GM23248 (cell line): ENCODE measurements around the gene SPCS3. TPM values are rescaled to one million over a fixed set of nuclear protein-coding genes. Genes with fewer than 3 reads are reported as not detected.
A peak's percentile ranks its signal among the peaks of the same experiment; 100 is the strongest.
"Not testable (repeated sequence)": the region's sequence is repeated elsewhere in the genome, so short reads cannot be mapped to it uniquely, and the experiment has no call there.

ENCODE experiments used
- DNase-seq: peaks from one replicate; pipeline ENCODE4 v3.0.0-alpha.2; 2015
- H2AFZ ChIP-seq: fragments of 200-600 bp; sonication (generic); 2 replicates; pipeline ENCODE4 v1.6.1; 2016; ENCODE audit warnings: antibody characterized with exemption
- H3F3A ChIP-seq: fragments of 200-600 bp; sonication (generic); 2 replicates; pipeline ENCODE4 v1.6.1; 2016; ENCODE audit warnings: mild to moderate bottlenecking, antibody characterized with exemption, mixed run types; ENCODE audit not compliant: insufficient read depth
- H3K27ac ChIP-seq: fragments of 200-600 bp; sonication (generic); 2 replicates; pipeline ENCODE4 v1.5.1; 2016; ENCODE audit warnings: mild to moderate bottlenecking
- H3K27me3 ChIP-seq: fragments of 200-600 bp; sonication (generic); replicated peaks from 2 replicates; pipeline ENCODE4 v1.6.1; 2016; ENCODE audit warnings: mild to moderate bottlenecking; ENCODE audit not compliant: insufficient read depth
- H3K36me3 ChIP-seq: fragments of 200-600 bp; sonication (generic); 2 replicates; pipeline ENCODE4 v1.6.1; 2016; ENCODE audit warnings: low read depth, mild to moderate bottlenecking
- H3K4me1 ChIP-seq: fragments of 200-600 bp; sonication (generic); 2 replicates; pipeline ENCODE4 v1.6.1; 2016; ENCODE audit warnings: mild to moderate bottlenecking; ENCODE audit not compliant: insufficient read depth
- H3K4me2 ChIP-seq: fragments of 200-600 bp; sonication (generic); one replicate; pipeline ENCODE4 v1.6.1; 2016; ENCODE audit warnings: mild to moderate bottlenecking; ENCODE audit not compliant: unreplicated experiment
- H3K4me3 ChIP-seq: fragments of 200-600 bp; sonication (generic); 2 replicates; pipeline ENCODE4 v1.5.1; 2016; ENCODE audit warnings: mild to moderate bottlenecking
- H3K79me2 ChIP-seq: fragments of 200-600 bp; sonication (generic); 2 replicates; pipeline ENCODE4 v1.6.1; 2016; ENCODE audit warnings: mild to moderate bottlenecking; ENCODE audit not compliant: insufficient read depth
- H3K9ac ChIP-seq: fragments of 200-600 bp; sonication (generic); 2 replicates; pipeline ENCODE4 v1.6.1; 2016; ENCODE audit warnings: mild to moderate bottlenecking
- H3K9me2 ChIP-seq: fragments of 200-600 bp; sonication (generic); 2 replicates; pipeline ENCODE4 v1.6.1; 2016; ENCODE audit warnings: mixed run types, mild to moderate bottlenecking, moderate library complexity; ENCODE audit not compliant: insufficient read depth
- H3K9me3 ChIP-seq: fragments of 200-600 bp; sonication (generic); one replicate; pipeline ENCODE4 v1.6.1; 2017; ENCODE audit warnings: low read depth
- H4K20me1 ChIP-seq: fragments of 200-600 bp; sonication (generic); 2 replicates; pipeline ENCODE4 v1.6.0; 2016; ENCODE audit not compliant: insufficient read depth
- EZH2 ChIP-seq: fragments of 200-600 bp; sonication (generic); IDR thresholded peaks from 2 replicates; pipeline ENCODE4 v1.6.1; 2018; ENCODE audit warnings: antibody characterized with exemption, mild to moderate bottlenecking; ENCODE audit not compliant: insufficient read depth, poor library complexity, severe bottlenecking
- EZH2phosphoT487 ChIP-seq: fragments of 200-600 bp; sonication (generic); IDR thresholded peaks from 2 replicates; pipeline ENCODE4 v1.6.1; 2018; ENCODE audit warnings: antibody characterized with exemption, moderate library complexity, mild to moderate bottlenecking, low read depth; ENCODE audit not compliant: insufficient read depth
- WGBS, 2 experiments: methylation state at CpG; one replicate each; pipeline ENCODE4 v1.1.6; 2015 to 2017; ENCODE audit warnings: low lambda C conversion rate in 2 of 2, low coverage in 1 of 2; ENCODE audit errors: missing lambda C conversion rate in 2 of 2; 5-methylcytosine and 5-hydroxymethylcytosine counted together
- in situ Hi-C: fragments of 300-500 bp; cut with MboI; formaldehyde crosslinking; loops from 2 replicates; pipeline ENCODE4 v1.15.0; 2020
- polyA plus RNA-seq: library from polyadenylated mRNA; unstranded; fragments of >200 nt; fragmentation: Nextera tagmentation; extraction: Ambion mirVana; gene quantifications from 2 replicates; pipeline ENCODE4 v1.2.1, GENCODE V29; 2016
- total RNA-seq: library from RNA; depleted of rRNA; stranded (reverse); fragments of >200 nt; shearing (Covaris generic); gene quantifications from 2 replicates; pipeline ENCODE4 v1.2.3, GENCODE V29; 2014

The SPCS3 gene
- total and polyA plus RNA-seq, 2 experiments from 2014 or later: 84.4 to 108 TPM

DNA sequence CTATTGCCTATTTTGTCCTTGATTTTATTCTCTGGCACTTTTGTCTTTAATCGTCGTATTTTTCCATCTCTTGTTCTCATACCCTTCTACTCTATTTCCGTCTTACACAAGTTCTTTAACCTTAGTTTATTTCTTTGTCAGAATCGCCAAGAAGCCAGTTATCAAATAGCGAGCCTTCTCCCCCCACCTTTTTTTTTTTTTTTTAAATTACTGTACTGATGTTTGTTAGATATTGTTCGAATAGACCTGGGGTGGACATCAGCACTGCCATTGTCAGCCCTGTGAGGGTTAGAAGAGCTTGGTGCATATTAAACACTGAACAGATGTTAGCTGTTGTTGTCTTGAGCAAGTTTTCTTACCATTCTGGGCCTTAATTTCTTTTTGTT, 1.2 kb downstream of the SPCS3 start:
- H3K4me1 ChIP-seq: peaks cover 36% of the 10 kb centered on the region
- H3F3A ChIP-seq: peaks cover 21% of the 10 kb centered on the region
- peak overlapping the region; percentile 96 for H3K4me2 ChIP-seq
- H4K20me1 ChIP-seq: no peaks in the 10 kb centered on the region
- H3K4me3 ChIP-seq: peak overlapping the region; percentile 92
- peak overlapping the region; percentile 94 for H3K9ac ChIP-seq
- 0% methylated on average over 6 of the region's 6 CpGs for WGBS, 2 experiments
- H3K9me3 ChIP-seq: no peaks in the 10 kb centered on the region
- peak; percentile 40 for DNase-seq
- H3K36me3 ChIP-seq: 0 out of 2 replicates have a peak, but pooled peaks cover 4% of the 10 kb centered on the region
- H3K79me2 ChIP-seq: peaks cover 64% of the 10 kb centered on the region
- in situ Hi-C loops: no loop called here
- no peaks in the 10 kb centered on the region for H3K27me3 ChIP-seq
- peak overlapping the region; percentile 94 for H3K27ac ChIP-seq
- TF ChIP-seq EZH2phosphoT487: no peak
- no peak for TF ChIP-seq EZH2
- H2AFZ ChIP-seq: peak overlapping the region; percentile 77
- no peaks in the 10 kb centered on the region for H3K9me2 ChIP-seq

DNA sequence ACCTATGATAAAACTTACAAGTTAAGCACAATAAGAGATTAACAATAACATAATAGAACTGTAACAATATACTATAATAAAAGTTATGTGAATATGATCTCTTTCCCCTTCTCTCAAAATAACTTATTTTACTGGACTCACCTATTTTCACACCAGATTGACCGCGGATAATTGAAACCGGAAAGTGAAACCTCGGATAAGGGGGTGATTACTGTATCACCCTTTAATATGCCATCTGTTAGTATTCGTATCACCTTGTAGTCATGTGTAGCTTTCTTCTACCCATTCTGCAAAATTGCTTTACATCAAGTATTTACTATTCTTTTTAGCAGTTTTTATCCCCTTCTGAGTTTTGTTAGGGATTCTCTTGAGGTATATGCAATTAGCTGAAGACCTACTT, 1.8 kb downstream of the SPCS3 start:
- Histone ChIP-seq H3K9me2 (no peaks in the 10 kb centered on the region), H3K4me2 (peak overlapping the region; percentile 96), H4K20me1 (no peaks in the 10 kb centered on the region), H3K27me3 (no peaks in the 10 kb centered on the region), H2AFZ (no peak overlapping the region), H3K79me2 (peaks cover 70% of the 10 kb centered on the region), H3K27ac (peak overlapping the region; percentile 94), H3F3A (peaks cover 21% of the 10 kb centered on the region), H3K9ac (peak overlapping the region; percentile 94), H3K4me1 (peaks cover 36% of the 10 kb centered on the region), H3K4me3 (peak overlapping the region; percentile 92), H3K9me3 (no peaks in the 10 kb centered on the region), H3K36me3 (0 out of 2 replicates have a peak, but pooled peaks cover 4% of the 10 kb centered on the region)
- DNase-seq: no peak
- TF ChIP-seq EZH2phosphoT487 (no peak), EZH2 (no peak)
- in situ Hi-C loops: no loop called here
- 70 to 75% methylated on average over 5 of the region's 5 CpGs for WGBS, 2 experiments

GRCh38 chr4:176323511-176324160, 3.9 kb downstream of the SPCS3 start:
- Histone ChIP-seq H3K9me3 (no peaks in the 10 kb centered on the region), H3K27ac (no peak overlapping the region), H3F3A (peaks cover 21% of the 10 kb centered on the region), H3K79me2 (peaks cover 87% of the 10 kb centered on the region), H3K27me3 (no peaks in the 10 kb centered on the region), H3K9ac (no peak overlapping the region), H3K9me2 (no peaks in the 10 kb centered on the region), H3K4me3 (peak overlapping the region; percentile 92; the same call in 1 of the 2 replicates), H4K20me1 (no peaks in the 10 kb centered on the region), H3K4me2 (peak overlapping the region; percentile 96), H3K4me1 (peaks cover 35% of the 10 kb centered on the region), H2AFZ (no peak overlapping the region), H3K36me3 (peaks cover 16% of the 10 kb centered on the region)
- DNase-seq: peak; percentile 46
- WGBS, 2 experiments: 86 to 88% methylated on average over 3 of the region's 3 CpGs
- in situ Hi-C loops: no loop called here
- no peak for TF ChIP-seq EZH2phosphoT487
- TF ChIP-seq EZH2: no peak

- H3K9me2 ChIP-seq, H4K20me1 ChIP-seq, H3K4me2 ChIP-seq, H3K9me3 ChIP-seq, in situ Hi-C loops, H3K4me3 ChIP-seq, H2AFZ ChIP-seq, H3K27me3 ChIP-seq, H3K9ac ChIP-seq, DNase-seq, H3K27ac ChIP-seq: not testable (repeated sequence)
- Histone ChIP-seq H3K4me1 (peaks cover 31% of the 10 kb centered on the region), H3F3A (peaks cover 16% of the 10 kb centered on the region), H3K79me2 (peaks cover 95% of the 10 kb centered on the region), H3K36me3 (peaks cover 29% of the 10 kb centered on the region)
- WGBS, 2 experiments: 94% methylated on average over 8 of the region's 8 CpGs
Measured at GRCh38 chr4:176324876-176325275, 5.1 kb downstream of the SPCS3 start.
